Measurements from ENCODE around the gene C17orf75.

- TF ChIP-seq CTCF (conservative IDR thresholded peaks at IDR 0.05; ENCODE audit: low read depth, low read length) (no peak), EZH2 (IDR thresholded peaks at IDR 0.05; ENCODE audit: low read length, unreplicated experiment) (no peak), EZH2phosphoT487 (IDR thresholded peaks at IDR 0.05; ENCODE audit: borderline replicate concordance, low read length) (no peak)
These were observed 39.9 kb downstream of the C17orf75 start for GRCh38 chr17:32302037-32302436.
